Measurements from ENCODE around the gene ZBTB7C.

GRCh38 chr18:48410095-48410920 lies 1.1 kb upstream of the ZBTB7C start:
- no peak for TF ChIP-seq SMC3 (IDR thresholded peaks at IDR 0.05)
- TF ChIP-seq HMGXB4 (CRISPR knock-in tag; IDR thresholded peaks at IDR 0.05; ENCODE audit: borderline replicate concordance) = no peak
- no peak for TF ChIP-seq CTCF (IDR thresholded peaks at IDR 0.05)
- no peak for TF ChIP-seq NPAS2 (CRISPR knock-in tag; IDR thresholded peaks at IDR 0.05; ENCODE audit: borderline replicate concordance)
- no peak for TF ChIP-seq EP300 (IDR thresholded peaks at IDR 0.05)
- TF ChIP-seq CBX2 (IDR thresholded peaks at IDR 0.05; ENCODE audit: borderline replicate concordance, low read depth) = no peak
- no peak for TF ChIP-seq KDM1A (IDR thresholded peaks at IDR 0.05; ENCODE audit: low read depth)
- no peak for TF ChIP-seq POLR2A (IDR thresholded peaks at IDR 0.05; ENCODE audit: low read length)
- TF ChIP-seq USF2 (IDR thresholded peaks at IDR 0.05) = no peak
- no peak for TF ChIP-seq JUN (IDR thresholded peaks at IDR 0.05)
- no peak for TF ChIP-seq CHD4 (IDR thresholded peaks at IDR 0.05; ENCODE audit: borderline replicate concordance)
- no peak for TF ChIP-seq ESRRA (IDR thresholded peaks at IDR 0.05; ENCODE audit: borderline replicate concordance, low read length)
- TF ChIP-seq MAX (IDR thresholded peaks at IDR 0.05) = no peak

All from A549 (cell line).